HFF-Myc (cell line): ENCODE data around the gene GORASP1.

Experiments
- DNase-seq: peaks from one replicate; pipeline ENCODE4 v3.0.0-alpha.2; 2011; ENCODE audit warnings: low read depth; ENCODE audit errors: extremely low read depth
- H3K4me3 ChIP-seq: replicated peaks from 2 replicates; pipeline ENCODE4 v1.5.1; 2011; ENCODE audit warnings: low read depth, mild to moderate bottlenecking, control low read depth, low read length
- TF ChIP-seq, protein P1 (sequence below): IDR thresholded peaks from 2 replicates; pipeline ENCODE4 v1.5.1; 2012; ENCODE audit warnings: mild to moderate bottlenecking, low read depth, low read length, control low read depth; ENCODE audit errors: missing control alignments

Gene GORASP1

DNA sequence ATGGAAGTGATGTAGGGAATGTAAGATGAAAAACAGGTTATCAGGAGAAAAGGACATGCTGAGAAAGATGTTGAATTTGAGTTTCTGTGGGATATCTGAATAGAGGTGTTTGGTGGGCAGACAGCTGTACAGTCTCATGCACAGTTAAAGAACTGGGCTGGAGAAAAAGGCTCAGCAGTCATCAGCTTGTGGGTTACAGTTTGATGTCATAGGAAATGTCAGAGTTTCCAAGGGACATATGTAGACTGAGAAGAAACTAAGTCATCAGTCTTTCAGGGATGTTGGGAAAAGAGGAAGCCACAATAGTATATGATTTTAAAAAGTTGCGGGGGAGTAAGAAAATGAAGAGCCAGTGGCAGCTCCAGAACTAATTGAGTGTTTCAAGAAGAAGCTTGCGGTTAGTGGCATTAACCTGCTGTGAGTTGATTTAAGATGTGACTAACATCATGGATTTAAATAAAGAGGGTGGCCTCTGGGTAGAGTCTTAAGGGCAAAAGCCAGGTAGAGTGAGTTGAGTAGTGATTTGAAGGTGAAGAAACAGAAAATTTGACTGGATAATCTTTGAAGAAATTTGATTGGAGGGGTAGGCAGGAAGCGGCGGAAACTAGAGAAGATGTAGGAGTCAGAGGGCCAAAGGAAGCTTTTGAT lies 24.6 kb downstream of the GORASP1 start:
- DNase-seq: no peak
- TF ChIP-seq, protein P1, sequence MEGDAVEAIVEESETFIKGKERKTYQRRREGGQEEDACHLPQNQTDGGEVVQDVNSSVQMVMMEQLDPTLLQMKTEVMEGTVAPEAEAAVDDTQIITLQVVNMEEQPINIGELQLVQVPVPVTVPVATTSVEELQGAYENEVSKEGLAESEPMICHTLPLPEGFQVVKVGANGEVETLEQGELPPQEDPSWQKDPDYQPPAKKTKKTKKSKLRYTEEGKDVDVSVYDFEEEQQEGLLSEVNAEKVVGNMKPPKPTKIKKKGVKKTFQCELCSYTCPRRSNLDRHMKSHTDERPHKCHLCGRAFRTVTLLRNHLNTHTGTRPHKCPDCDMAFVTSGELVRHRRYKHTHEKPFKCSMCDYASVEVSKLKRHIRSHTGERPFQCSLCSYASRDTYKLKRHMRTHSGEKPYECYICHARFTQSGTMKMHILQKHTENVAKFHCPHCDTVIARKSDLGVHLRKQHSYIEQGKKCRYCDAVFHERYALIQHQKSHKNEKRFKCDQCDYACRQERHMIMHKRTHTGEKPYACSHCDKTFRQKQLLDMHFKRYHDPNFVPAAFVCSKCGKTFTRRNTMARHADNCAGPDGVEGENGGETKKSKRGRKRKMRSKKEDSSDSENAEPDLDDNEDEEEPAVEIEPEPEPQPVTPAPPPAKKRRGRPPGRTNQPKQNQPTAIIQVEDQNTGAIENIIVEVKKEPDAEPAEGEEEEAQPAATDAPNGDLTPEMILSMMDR: no peak
- no peak overlapping the region for H3K4me3 ChIP-seq

DNA sequence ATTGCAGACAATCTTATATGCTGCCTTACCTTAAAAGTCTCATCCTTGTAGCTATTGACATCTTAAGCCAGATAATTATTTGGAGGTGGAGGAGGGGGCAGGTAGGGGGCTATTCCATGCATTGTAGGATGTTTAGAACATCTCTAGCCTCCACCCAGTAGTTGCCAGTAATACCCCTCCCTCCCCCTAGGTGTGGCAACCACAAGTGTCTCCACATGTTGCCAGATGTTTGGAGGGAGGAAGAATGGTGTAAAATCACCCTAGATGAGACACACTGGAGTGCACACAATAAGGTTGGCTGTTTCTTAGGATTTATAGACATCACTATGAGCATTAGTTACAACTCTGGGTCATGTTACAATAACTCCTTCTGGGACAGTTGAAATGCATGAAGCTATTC lies 27.4 kb downstream of the GORASP1 start:
- TF ChIP-seq, protein P1: no peak
- no peak overlapping the region for H3K4me3 ChIP-seq
- DNase-seq: no peak

DNA sequence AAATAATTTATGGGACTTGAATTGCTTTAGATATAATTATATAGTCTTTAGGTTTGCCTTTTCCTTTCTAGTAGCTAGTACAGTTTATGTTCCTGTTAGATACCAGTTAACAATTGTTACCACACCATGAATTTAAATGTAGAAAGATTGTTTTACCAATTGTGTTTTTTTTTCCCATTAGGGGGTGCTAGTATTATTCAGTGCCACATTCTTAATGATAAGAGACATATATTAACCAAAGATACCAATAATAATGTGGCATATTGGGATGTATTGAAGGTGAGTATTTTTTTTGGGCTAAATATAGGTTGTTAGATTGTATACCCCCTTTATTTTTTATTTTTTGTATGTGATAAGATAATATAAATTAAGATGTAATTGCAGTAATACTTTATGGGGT lies 27.9 kb downstream of the GORASP1 start:
- TF ChIP-seq, protein P1: no peak
- H3K4me3 ChIP-seq: no peak overlapping the region
- DNase-seq: no peak

DNA sequence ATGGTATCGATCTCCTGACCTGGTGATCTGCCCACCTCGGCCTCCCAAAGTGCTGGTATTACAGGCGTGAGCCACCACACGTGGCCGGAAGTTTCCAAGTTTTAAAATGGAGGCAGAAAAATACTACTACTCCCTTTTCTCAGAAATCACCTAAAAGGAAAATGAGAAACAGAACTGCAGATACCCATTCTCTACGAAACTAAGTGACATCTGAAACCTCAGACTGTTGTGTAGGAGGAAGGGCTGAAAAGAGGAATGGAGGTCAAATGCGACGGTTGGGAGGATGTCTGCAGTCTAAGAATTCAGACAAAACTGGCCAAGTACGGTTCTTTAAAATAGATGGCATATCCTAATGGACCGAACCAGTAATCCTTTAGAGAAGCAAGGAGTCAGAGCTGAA lies 31.5 kb downstream of the GORASP1 start:
- no peak overlapping the region for H3K4me3 ChIP-seq
- TF ChIP-seq, protein P1: no peak
- DNase-seq: no peak

DNA sequence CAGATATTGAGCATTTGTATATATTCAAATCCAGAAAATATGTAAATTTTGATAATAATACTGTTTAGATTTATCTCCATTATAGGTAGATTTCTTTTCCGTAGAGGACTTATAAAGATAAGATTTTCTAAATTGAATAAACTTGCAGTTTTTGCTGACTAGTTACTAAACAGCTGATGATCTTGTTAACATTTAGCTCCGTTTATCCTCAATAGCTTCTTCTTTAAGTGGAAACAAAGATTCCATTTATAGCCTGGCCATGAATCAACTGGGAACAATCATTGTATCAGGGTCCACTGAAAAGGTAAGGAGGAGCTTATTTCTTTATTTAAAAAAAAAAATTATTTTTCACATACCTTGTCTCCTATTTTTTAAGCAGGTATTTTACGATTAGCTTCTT lies 38.9 kb downstream of the GORASP1 start:
- TF ChIP-seq, protein P1: no peak
- DNase-seq: no peak
- H3K4me3 ChIP-seq: no peak overlapping the region

DNA sequence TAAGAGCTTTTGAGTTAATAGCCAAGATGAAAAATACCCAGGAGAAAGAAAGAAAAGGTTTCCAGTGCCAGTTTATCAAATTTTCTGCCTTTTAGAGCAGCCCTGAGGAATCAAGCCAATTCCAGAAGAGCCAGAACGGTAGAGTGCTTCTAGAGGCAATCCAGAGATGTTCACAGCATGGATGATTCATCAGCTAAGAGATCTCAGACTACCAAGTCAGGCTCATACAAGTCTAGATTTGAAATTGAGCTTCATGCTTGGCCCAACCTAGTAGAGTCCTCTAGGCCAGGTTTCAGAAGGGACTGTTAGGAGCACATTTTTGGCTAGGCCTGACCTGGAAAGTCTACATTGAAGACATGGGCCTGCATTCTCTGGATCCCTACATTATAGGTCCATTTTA lies 40.1 kb downstream of the GORASP1 start:
- DNase-seq: no peak
- no peak overlapping the region for H3K4me3 ChIP-seq
- TF ChIP-seq, protein P1: no peak

DNA sequence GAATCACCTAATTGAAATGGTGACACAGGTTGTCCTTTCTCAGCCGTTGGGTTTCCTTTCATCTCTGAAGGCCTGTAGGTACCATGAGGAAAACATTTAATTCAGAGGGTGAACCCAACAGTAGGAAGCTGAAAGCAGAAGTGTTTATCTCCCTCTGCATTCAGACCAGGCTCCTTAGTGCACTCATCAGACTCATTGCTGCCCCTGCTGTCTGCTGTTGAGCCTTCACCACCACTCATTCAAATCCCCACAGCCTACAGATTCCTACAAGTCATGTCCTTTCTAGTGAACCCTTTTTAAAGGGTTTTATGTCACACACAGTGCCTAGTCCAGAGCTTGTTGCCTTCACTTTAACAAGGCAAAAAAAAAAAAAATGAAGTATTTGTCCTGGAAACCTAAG lies 42.2 kb downstream of the GORASP1 start:
- no peak overlapping the region for H3K4me3 ChIP-seq
- TF ChIP-seq, protein P1: peak; percentile 52
- DNase-seq: no peak
